ENCODE data around the gene NLK. TPM values are rescaled to one million over a fixed set of nuclear protein-coding genes. Genes with fewer than 3 reads are reported as not detected.

NLK gene
- total and polyA plus RNA-seq, 4 donors = 7.1 to 27.0 (median 12.1) TPM

GRCh38 chr17:28118362-28118761 is 75.9 kb downstream of the NLK start:
- H3K27ac ChIP-seq (ENCODE audit: low read depth in 1 of 2, low read length in 1 of 2) = no peak overlapping the region
- peaks cover 0 to 3% (median 0%) of the 10 kb centered on the region in 4 donors for H3K36me3 ChIP-seq (ENCODE audit: control insufficient read depth in 4 of 4, insufficient read depth in 4 of 4, low read length in 4 of 4)
- H3K4me3 ChIP-seq = no peak overlapping the region
- ATAC-seq (ENCODE audit: insufficient read depth, low FRiP score) = no peak
- peaks cover 0 to 23% (median 4%) of the 10 kb centered on the region in 5 donors for H3K4me1 ChIP-seq (ENCODE audit: control insufficient read depth in 5 of 5, insufficient read depth in 5 of 5, low read length in 5 of 5)
- peak overlapping the region in 1 of 2 donors; percentile 68 for H3K9ac ChIP-seq (ENCODE audit: insufficient read depth in 1 of 2, low read length in 2 of 2)
- no peak for TF ChIP-seq CTCF (IDR thresholded peaks at IDR 0.05; ENCODE audit: control extremely low read depth, extremely low read depth)
- DNase-seq = peak in 2 of 3 donors; percentile 38 to 44
- 2 to 26% methylated on average over 1 of the region's 1 CpG for WGBS, 2 donors
- no peaks in the 10 kb centered on the region for H3K27me3 ChIP-seq (ENCODE audit: control insufficient read depth in 3 of 3, insufficient read depth in 3 of 3, low read length in 2 of 3)
- no peaks in the 10 kb centered on the region for H3K9me3 ChIP-seq (ENCODE audit: control insufficient read depth in 4 of 4, insufficient read depth in 3 of 4, low read length in 3 of 4)

GRCh38 chr17:28119046-28119445 is 76.6 kb downstream of the NLK start:
- Histone ChIP-seq H3K4me3 (no peak overlapping the region), H3K9ac (ENCODE audit: insufficient read depth in 1 of 2, low read length in 2 of 2) (peak overlapping the region in 1 of 2 donors; percentile 68), H3K36me3 (ENCODE audit: control insufficient read depth in 4 of 4, insufficient read depth in 4 of 4, low read length in 4 of 4) (peaks cover 0 to 3% (median under 1%) of the 10 kb centered on the region in 4 donors), H3K4me1 (ENCODE audit: control insufficient read depth in 5 of 5, insufficient read depth in 5 of 5, low read length in 5 of 5) (peaks cover 0 to 23% (median 4%) of the 10 kb centered on the region in 5 donors), H3K27me3 (ENCODE audit: control insufficient read depth in 3 of 3, insufficient read depth in 3 of 3, low read length in 2 of 3) (no peaks in the 10 kb centered on the region), H3K9me3 (ENCODE audit: control insufficient read depth in 4 of 4, insufficient read depth in 3 of 4, low read length in 3 of 4) (no peaks in the 10 kb centered on the region), H3K27ac (ENCODE audit: low read depth in 1 of 2, low read length in 1 of 2) (no peak overlapping the region)
- DNase-seq (no peak), ATAC-seq (ENCODE audit: insufficient read depth, low FRiP score) (no peak)
- TF ChIP-seq CTCF (IDR thresholded peaks at IDR 0.05; ENCODE audit: control extremely low read depth, extremely low read depth) = no peak
- WGBS, 2 donors = 93 to 99% methylated on average over 2 of the region's 2 CpGs

GRCh38 chr17:28119560-28119959 is 77.1 kb downstream of the NLK start:
- TF ChIP-seq CTCF (IDR thresholded peaks at IDR 0.05; ENCODE audit: control extremely low read depth, extremely low read depth) = no peak
- ATAC-seq (ENCODE audit: insufficient read depth, low FRiP score) = no peak

GRCh38 chr17:28120766-28121165 is 78.3 kb downstream of the NLK start:
- no peak for ATAC-seq (ENCODE audit: insufficient read depth, low FRiP score)
- Histone ChIP-seq H3K9ac (ENCODE audit: insufficient read depth in 1 of 2, low read length in 2 of 2) (no peak overlapping the region), H3K36me3 (ENCODE audit: control insufficient read depth in 4 of 4, insufficient read depth in 4 of 4, low read length in 4 of 4) (peaks cover 0 to 5% (median 2%) of the 10 kb centered on the region in 4 donors), H3K27ac (ENCODE audit: low read depth in 1 of 2, low read length in 1 of 2) (no peak overlapping the region), H3K9me3 (ENCODE audit: control insufficient read depth in 4 of 4, insufficient read depth in 3 of 4, low read length in 3 of 4) (no peaks in the 10 kb centered on the region), H3K4me1 (ENCODE audit: control insufficient read depth in 5 of 5, insufficient read depth in 5 of 5, low read length in 5 of 5) (peaks cover 0 to 23% (median 4%) of the 10 kb centered on the region in 5 donors), H3K27me3 (ENCODE audit: control insufficient read depth in 3 of 3, insufficient read depth in 3 of 3, low read length in 2 of 3) (no peaks in the 10 kb centered on the region), H3K4me3 (no peak overlapping the region)
- WGBS, 2 donors = 82 to 86% methylated on average over 1 of the region's 1 CpG
- no peak for DNase-seq
- no peak for TF ChIP-seq CTCF (IDR thresholded peaks at IDR 0.05; ENCODE audit: control extremely low read depth, extremely low read depth)

More at GRCh38 chr17:28119560-28119959, 77.1 kb downstream of the NLK start:
- H3K9me3 ChIP-seq (ENCODE audit: control insufficient read depth in 4 of 4, insufficient read depth in 3 of 4, low read length in 3 of 4) = no peaks in the 10 kb centered on the region
- peaks cover 0 to 4% (median 2%) of the 10 kb centered on the region in 4 donors for H3K36me3 ChIP-seq (ENCODE audit: control insufficient read depth in 4 of 4, insufficient read depth in 4 of 4, low read length in 4 of 4)
- no peaks in the 10 kb centered on the region for H3K27me3 ChIP-seq (ENCODE audit: control insufficient read depth in 3 of 3, insufficient read depth in 3 of 3, low read length in 2 of 3)
- 97 to 98% methylated on average over 2 of the region's 2 CpGs for WGBS, 2 donors
- peaks cover 0 to 23% (median 4%) of the 10 kb centered on the region in 5 donors for H3K4me1 ChIP-seq (ENCODE audit: control insufficient read depth in 5 of 5, insufficient read depth in 5 of 5, low read length in 5 of 5)
- H3K4me3 ChIP-seq = no peak overlapping the region
- no peak overlapping the region for H3K27ac ChIP-seq (ENCODE audit: low read depth in 1 of 2, low read length in 1 of 2)
- H3K9ac ChIP-seq (ENCODE audit: insufficient read depth in 1 of 2, low read length in 2 of 2) = no peak overlapping the region
- DNase-seq = no peak

All from lung (tissue), 12 donors.